ENCODE results near the gene TSGA10IP.

TSGA10IP gene

GRCh38 chr11:65945430-65945911, at the start of gene TSGA10IP:
TSS of gene TSGA10IP (plus strand) at chr11:65945480. CDS start at chr11:65945676, 196 bp downstream.
- DNase-seq, result no peak

DNA sequence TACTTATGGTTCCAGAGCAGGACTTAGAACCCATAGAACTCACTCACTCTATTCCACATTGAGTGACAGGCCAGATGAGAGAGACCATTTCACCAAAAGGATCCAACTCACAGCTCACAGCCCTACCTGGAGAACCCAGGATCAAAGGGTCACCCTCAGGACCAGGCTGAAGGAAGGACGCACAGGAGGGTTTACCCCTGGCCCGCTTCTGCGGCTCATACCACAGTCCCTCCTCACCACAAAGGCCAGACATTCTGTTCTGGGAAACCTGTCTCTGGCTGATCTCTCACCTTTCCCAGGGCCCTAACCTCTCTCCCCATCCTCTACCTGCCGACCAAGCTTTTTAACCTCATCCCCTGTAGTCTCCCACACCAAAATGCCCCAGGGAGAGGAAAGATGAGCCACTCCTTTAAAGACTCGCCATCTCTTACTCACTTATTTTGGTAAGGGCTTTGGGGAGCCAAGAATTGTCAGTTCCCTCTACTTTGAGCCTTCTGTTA, 49.7 kb upstream of the TSGA10IP start:
- DNase-seq, result no peak

DNA sequence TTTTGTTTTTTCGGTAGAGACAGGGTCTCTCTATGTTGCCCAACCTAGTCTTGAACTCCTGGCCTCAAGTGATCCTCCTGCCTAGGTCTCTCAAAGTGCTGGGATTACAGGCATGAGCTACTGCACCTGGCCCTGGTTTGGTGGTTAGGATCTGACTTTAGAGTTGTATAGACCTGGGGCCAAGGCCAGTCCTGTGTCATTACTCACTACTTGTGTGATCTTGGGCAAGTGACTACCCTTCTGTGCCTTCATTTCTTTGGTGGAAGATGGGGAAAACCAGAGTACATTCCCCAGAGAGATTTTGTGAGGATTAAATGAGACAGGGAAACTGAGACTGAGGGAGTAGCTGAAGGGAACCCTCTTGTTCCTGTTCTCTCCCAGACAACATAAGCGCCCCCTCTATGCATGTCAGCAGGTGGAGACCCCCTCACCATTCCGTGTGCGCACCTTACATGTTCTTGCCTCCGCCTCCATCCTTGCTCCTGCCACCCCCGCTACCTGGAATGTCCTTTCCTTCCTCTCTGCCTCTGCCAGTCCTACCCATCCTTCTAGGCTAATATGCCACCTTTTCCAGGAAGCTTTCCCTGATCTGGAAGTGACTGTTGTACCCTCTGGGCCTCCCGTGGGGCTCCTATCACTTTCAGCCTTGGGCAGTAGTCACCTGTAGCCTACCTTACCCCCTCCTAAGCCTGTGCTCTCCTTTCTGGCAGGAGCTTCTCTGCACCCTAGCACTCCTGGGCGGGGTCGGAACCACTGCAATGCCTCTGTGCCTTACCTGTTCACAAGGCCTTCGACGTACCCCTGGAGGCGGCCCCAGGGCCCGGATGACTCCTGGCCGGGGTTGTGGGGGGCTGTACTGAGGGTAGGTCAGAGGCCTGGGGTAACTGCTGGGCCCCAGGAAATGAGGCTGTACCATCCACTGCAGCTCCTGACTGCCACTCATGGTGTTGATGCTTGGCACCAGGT, 49.0 kb upstream of the TSGA10IP start:
- DNase-seq, result no peak

- no peak for DNase-seq
Observed at GRCh38 chr11:65897020-65897471, 48.2 kb upstream of the TSGA10IP start.

GRCh38 chr11:65898656-65899355, 46.5 kb upstream of the TSGA10IP start:
- no peak for DNase-seq

- DNase-seq, result no peak
Observed at GRCh38 chr11:65899356-65900124, 45.7 kb upstream of the TSGA10IP start.

DNA sequence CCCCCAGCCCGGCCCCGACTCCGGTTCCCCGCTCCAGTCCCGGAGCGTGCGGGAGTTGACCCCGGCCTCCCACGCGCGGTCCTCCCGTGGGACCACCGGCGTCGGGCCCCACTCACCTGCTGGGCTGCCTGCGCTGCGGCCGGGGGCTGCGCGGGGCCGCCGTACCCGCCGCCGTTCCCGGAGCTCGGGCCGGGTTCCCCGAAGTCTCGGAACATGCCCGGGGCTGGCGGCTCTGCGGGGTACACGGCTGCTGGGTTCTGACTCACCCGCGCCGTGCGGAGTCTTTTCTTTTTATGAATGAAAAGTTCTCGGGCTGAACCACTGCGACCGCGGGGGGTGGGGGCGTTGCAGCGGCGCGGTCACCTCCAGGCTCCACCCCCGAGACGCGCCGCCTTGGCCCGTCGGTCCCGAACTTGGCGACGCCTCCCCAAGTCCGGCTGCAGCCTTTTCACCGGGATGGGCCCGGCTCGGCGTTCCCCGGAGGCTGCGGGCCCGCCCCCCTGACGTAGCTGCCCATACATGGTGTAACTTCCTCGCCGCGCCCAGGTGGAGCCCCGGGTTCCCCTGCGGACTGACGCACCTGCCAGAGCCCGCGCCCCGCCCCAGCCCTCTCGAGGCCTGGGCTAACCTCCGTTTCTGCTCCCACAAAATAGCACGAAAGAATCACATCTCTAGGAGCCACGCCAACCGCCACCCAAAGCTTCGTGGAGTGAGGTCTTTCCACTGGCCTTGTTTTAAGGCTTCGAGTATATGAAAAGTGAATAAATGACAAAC, 45.0 kb upstream of the TSGA10IP start, which contains the start of gene FOSL1:
TSS of gene FOSL1 (minus strand) at position 264 of the 774 bp plus-strand sequence. CDS start at position 215, 49 bp downstream.
- peak; percentile 45 for DNase-seq

DNA sequence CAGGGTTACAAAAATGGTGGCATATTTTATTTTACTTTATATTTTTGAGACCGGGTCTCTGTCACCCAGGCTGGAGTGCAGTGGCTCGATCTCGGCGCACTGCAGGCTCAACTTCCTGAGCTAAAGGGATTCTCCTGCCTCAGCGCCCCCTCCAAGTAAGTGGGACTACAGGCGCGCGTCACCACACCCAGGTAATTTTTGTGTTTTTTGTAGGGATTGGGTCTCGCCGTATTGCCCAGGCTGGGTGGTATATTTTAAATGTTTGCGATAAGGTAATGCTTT, 44.4 kb upstream of the TSGA10IP start:
- no peak for DNase-seq

DNA sequence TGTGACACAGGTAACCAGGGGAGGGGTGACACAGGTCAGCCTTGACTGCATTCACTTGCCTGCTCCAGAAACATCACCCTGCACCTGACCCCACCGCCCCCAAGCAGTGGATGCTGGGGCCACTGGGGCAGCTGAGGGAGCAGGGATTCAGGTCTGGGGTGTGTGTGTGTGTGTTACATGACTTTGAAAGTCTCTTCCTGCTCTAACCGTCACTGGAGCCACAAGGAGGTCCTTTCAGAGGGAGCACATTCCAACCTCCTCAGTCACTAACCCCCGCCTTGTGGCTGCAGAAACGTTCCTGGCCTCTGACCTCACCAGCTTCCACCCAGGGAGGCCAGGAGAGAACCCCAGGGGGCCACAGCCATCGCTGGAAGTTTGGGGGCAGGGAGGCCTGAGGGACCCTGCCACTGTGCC, 42.2 kb upstream of the TSGA10IP start:
- no peak for DNase-seq

DNA sequence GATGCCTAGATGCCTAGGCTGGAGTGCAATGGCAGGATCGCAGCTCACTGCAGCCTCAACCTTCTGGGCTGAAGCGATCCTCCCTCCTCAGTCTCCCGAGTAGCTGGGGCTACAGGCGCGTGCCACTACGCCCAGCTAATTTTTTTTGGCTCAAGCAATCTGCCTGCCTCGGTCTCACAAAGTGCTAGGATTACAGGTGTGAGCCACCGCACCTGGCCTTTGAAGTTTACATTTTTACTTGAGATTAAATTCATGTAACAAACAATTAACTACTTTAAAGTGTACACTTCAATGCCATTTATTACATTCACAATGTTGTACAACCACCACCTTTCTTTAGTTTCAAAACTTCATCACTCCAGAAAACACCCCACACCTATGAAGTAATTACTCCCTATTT, 41.6 kb upstream of the TSGA10IP start:
- no peak for DNase-seq

DNA sequence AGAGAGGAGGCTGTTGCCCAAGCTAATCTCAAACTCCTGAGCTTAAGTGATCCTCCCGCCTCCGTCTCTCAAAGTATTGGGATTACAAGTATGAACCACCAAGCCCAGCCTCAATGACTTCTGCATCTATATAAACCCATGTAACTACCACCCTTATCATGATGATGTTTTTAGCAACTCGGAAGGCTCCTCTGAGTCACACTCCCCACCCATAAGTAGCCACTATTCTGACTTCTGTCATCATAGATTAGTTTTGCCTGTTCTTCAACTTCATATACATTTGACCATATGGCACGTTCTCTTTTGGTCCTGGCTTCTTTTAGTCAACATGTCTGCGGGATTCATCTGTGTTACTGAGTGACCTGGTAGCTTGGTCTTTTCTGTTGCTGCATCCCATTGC, 38.7 kb upstream of the TSGA10IP start:
- DNase-seq, result no peak

GRCh38 chr11:65907878-65908277, 37.4 kb upstream of the TSGA10IP start:
- no peak for DNase-seq

DNA sequence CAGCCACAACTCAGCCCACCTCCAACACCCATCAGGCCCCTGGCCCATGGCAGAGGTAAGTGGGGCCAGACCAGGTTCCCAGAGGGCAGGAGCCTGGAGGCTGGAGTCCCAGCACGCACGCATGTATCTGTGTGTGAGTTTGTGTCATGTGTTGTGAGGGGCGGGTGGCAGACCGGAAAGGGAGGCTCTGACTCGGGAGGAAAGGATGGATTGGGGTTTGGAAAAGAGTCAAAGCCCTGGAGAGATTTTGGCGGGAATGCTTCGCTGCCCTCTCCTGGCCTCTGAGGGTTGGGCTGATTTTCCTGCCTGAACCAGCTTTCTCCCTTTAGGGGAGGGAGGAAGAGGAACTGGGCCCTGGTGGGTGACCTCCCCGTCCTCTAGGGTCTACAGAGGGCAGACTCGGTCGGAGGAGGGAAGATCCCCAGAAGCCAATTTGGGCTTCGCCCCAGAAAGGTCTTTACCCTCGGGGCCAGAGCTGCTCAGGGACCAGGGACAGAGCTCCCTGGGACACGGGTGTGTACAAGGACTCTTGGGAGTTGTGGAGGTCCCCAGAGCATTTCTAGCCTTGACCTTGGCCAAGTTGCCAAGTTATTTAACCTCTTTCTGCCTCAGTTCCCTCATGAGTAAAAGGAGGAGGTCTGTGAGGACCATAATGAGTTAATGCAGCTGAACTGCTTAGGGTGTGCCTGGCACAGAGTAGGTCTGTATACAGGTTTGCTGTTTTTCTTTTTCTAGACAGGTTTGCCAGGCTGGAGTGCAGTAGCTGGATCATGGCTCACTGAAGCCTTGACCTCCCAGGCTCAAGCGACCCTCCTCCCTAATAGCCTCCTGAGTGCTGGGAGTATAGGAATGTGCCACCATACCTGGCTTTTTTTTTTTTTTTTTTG, 33.4 kb upstream of the TSGA10IP start:
- peak; percentile 40 for DNase-seq

DNA sequence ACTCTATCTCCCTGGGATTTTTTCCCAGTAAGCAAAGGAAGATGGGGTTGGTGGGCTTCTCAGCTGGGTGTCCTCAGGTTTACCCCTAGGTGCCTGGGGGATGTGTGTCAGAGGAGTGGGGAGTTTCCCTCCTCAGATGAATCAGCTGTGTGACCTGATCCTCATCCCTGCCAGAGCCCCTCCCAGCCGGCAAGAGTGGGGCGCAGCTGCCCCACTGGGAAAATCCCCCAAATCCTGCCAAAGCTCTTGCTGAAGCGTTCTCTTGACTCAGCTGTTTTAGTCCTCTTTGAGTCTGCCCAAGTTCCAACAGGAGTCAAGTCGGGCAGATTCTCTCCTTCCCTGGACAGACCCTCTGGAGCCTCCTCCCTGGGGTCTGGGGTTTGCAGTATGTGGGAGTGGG, 32.4 kb upstream of the TSGA10IP start:
- no peak for DNase-seq

- DNase-seq, result no peak
Observed at GRCh38 chr11:65915101-65915820, 30.0 kb upstream of the TSGA10IP start.

GRCh38 chr11:65915821-65916251, 29.4 kb upstream of the TSGA10IP start:
- DNase-seq, result no peak

GRCh38 chr11:65916391-65916790, 28.9 kb upstream of the TSGA10IP start:
- DNase-seq, result no peak

GRCh38 chr11:65917077-65917433, 28.2 kb upstream of the TSGA10IP start:
- DNase-seq, result no peak

- DNase-seq, result no peak
Observed at GRCh38 chr11:65917434-65918210, 27.7 kb upstream of the TSGA10IP start.

All from NCI-H2029 (cell line).